Measurements from ENCODE around the gene ATP6V1C2. TPM values are rescaled to one million over a fixed set of nuclear protein-coding genes. Genes with fewer than 3 reads are reported as not detected.

Gene ATP6V1C2
- total and polyA plus RNA-seq, 11 donors = 0.32 to 2.1 (median 0.48) TPM; not detected in 1

- no peaks in the 10 kb centered on the region for H3K36me3 ChIP-seq
- H3K9me3 ChIP-seq = no peaks in the 10 kb centered on the region
- no peak for TF ChIP-seq POLR2A (IDR thresholded peaks at IDR 0.05)
- TF ChIP-seq, protein P1, sequence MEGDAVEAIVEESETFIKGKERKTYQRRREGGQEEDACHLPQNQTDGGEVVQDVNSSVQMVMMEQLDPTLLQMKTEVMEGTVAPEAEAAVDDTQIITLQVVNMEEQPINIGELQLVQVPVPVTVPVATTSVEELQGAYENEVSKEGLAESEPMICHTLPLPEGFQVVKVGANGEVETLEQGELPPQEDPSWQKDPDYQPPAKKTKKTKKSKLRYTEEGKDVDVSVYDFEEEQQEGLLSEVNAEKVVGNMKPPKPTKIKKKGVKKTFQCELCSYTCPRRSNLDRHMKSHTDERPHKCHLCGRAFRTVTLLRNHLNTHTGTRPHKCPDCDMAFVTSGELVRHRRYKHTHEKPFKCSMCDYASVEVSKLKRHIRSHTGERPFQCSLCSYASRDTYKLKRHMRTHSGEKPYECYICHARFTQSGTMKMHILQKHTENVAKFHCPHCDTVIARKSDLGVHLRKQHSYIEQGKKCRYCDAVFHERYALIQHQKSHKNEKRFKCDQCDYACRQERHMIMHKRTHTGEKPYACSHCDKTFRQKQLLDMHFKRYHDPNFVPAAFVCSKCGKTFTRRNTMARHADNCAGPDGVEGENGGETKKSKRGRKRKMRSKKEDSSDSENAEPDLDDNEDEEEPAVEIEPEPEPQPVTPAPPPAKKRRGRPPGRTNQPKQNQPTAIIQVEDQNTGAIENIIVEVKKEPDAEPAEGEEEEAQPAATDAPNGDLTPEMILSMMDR (IDR thresholded peaks at IDR 0.05) = no peak
- H3K27ac ChIP-seq = no peak overlapping the region
- intact Hi-C loops (cut with DNase I) = no loop called here
- DNase-seq (no peak), ATAC-seq (no peak)
- H3K27me3 ChIP-seq = peaks cover 16 to 56% (median 41%) of the 10 kb centered on the region in 9 donors
- peaks cover 0 to 18% (median 9%) of the 10 kb centered on the region in 12 donors for H3K4me1 ChIP-seq
- no peak overlapping the region for H3K4me3 ChIP-seq
- WGBS, 4 donors = 65 to 69% (median 66%) methylated on average over 7 of the region's 7 CpGs
These were observed 1.1 kb upstream of the ATP6V1C2 start for GRCh38 chr2:10720306-10720705.

- H3K9me3 ChIP-seq = no peaks in the 10 kb centered on the region
- H3K27me3 ChIP-seq = peaks cover 19 to 63% (median 44%) of the 10 kb centered on the region in 9 donors
- DNase-seq (no peak), ATAC-seq (no peak)
- no peak overlapping the region for H3K27ac ChIP-seq
- peak overlapping the region; percentile 21 to 58 (median 49) for H3K4me3 ChIP-seq
- H3K36me3 ChIP-seq = no peaks in the 10 kb centered on the region
- no peak for TF ChIP-seq POLR2A (IDR thresholded peaks at IDR 0.05)
- TF ChIP-seq, protein P1 (IDR thresholded peaks at IDR 0.05) = no peak
- H3K4me1 ChIP-seq = peaks cover 0 to 18% (median 9%) of the 10 kb centered on the region in 12 donors
- intact Hi-C loops (cut with DNase I) = no loop called here
- WGBS, 4 donors = 5 to 17% (median 8%) methylated on average over 10 to 39 of the region's 39 CpGs
These were observed 459 bp upstream of the ATP6V1C2 start for GRCh38 chr2:10720947-10721395.

DNA sequence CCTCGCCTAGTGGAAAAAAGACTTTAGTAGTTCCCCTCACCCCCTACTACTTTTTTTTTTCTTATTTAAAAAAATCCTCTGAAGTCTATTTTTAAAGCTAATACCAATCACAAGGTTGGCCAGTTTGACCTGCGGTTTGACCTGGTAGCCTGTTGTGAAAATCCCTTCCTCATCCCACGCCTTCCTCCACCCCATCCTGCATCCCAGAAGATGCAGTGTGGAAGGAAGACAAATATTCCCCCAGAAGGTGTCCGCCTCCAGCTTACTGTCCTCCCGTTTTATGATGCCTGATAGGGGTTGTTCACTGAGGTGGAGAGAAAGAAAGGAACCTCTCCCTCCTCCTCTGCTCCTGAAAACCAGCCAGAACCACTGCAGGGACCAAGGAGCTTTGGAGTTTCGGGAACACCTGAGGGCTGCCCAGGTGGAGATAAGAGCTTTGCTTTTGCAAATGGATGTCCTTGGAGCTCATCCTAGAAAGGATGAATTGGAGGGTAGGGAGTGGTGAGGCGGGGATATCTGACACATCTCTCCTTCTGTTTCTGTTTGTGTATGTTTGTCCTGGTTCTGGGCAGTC, 909 bp downstream of the ATP6V1C2 start:
- no peak for ATAC-seq
- H3K4me3 ChIP-seq = peak overlapping the region; percentile 21 to 58 (median 49)
- no peaks in the 10 kb centered on the region for H3K9me3 ChIP-seq
- peaks cover 19 to 67% (median 44%) of the 10 kb centered on the region in 9 donors for H3K27me3 ChIP-seq
- no peak for DNase-seq
- intact Hi-C loops (cut with DNase I) = no loop called here
- no peaks in the 10 kb centered on the region for H3K36me3 ChIP-seq
- peaks cover 0 to 18% (median 9%) of the 10 kb centered on the region in 12 donors for H3K4me1 ChIP-seq
- 14 to 25% (median 23%) methylated on average over 7 of the region's 7 CpGs for WGBS, 4 donors
- no peak for TF ChIP-seq POLR2A (IDR thresholded peaks at IDR 0.05)
- TF ChIP-seq, protein P1 (IDR thresholded peaks at IDR 0.05) = no peak
- H3K27ac ChIP-seq = no peak overlapping the region

- DNase-seq = no peak
- ATAC-seq = no peak
- Histone ChIP-seq H3K4me3 (no peak overlapping the region), H3K9me3 (no peaks in the 10 kb centered on the region), H3K27ac (peak overlapping the region in 1 of 12 donors; percentile 37), H3K27me3 (no peaks in the 10 kb centered on the region), H3K4me1 (no peaks in the 10 kb centered on the region), H3K36me3 (no peaks in the 10 kb centered on the region)
- 48 to 58% (median 54%) methylated on average over 9 of the region's 9 CpGs for WGBS, 4 donors
- intact Hi-C loops (cut with DNase I) = no loop called here
- TF ChIP-seq, protein P1 (IDR thresholded peaks at IDR 0.05) = no peak
- no peak for TF ChIP-seq POLR2A (IDR thresholded peaks at IDR 0.05)
These were observed 11.6 kb downstream of the ATP6V1C2 start for GRCh38 chr2:10732924-10733565.

Measured in heart left ventricle (tissue), 16 donors.